HG02588 (cell line): Measurements from ENCODE around the gene DNAH1.

ENCODE experiments used
- ATAC-seq: cut with Tn5 transposase; IDR thresholded peaks from one replicate; pipeline ENCODE4 v1.9.1; 2021; ENCODE audit warnings: mild to moderate bottlenecking, moderate library complexity; ENCODE audit not compliant: unreplicated experiment

DNAH1 gene

GRCh38 chr3:52401021-52401420 is 84.9 kb downstream of the DNAH1 start:
- ATAC-seq: no peak

- ATAC-seq: no peak
Observed at GRCh38 chr3:52401551-52401950, 85.4 kb downstream of the DNAH1 start.

GRCh38 chr3:52402101-52402521 is 86.0 kb downstream of the DNAH1 start:
- ATAC-seq: no peak

- no peak for ATAC-seq
Observed at GRCh38 chr3:52402706-52403270, 86.7 kb downstream of the DNAH1 start.

- no peak for ATAC-seq
Observed at GRCh38 chr3:52403271-52403841, 87.2 kb downstream of the DNAH1 start.

- ATAC-seq: no peak
Observed at GRCh38 chr3:52403955-52404354, 87.8 kb downstream of the DNAH1 start.

- ATAC-seq: no peak
Observed at GRCh38 chr3:52404391-52404790, 88.3 kb downstream of the DNAH1 start.

GRCh38 chr3:52405066-52405465 is 88.9 kb downstream of the DNAH1 start:
- ATAC-seq: no peak

- ATAC-seq: no peak
Observed at GRCh38 chr3:52405601-52406110, 89.5 kb downstream of the DNAH1 start.

- no peak for ATAC-seq
Observed at GRCh38 chr3:52406231-52406661, 90.1 kb downstream of the DNAH1 start.

GRCh38 chr3:52406791-52407510 is 90.8 kb downstream of the DNAH1 start:
- no peak for ATAC-seq

- ATAC-seq: no peak
Observed at GRCh38 chr3:52407779-52408178, 91.7 kb downstream of the DNAH1 start.

GRCh38 chr3:52408466-52408865 is 92.3 kb downstream of the DNAH1 start:
- ATAC-seq: no peak

- no peak for ATAC-seq
Observed at GRCh38 chr3:52415800-52416199, 99.7 kb downstream of the DNAH1 start.

GRCh38 chr3:52420388-52420787 is 104.3 kb downstream of the DNAH1 start:
- ATAC-seq: no peak

GRCh38 chr3:52422669-52423068 is 106.5 kb downstream of the DNAH1 start:
- no peak for ATAC-seq

- no peak for ATAC-seq
Observed at GRCh38 chr3:52423173-52423572, 107.1 kb downstream of the DNAH1 start.

GRCh38 chr3:52428151-52429005 is 112.3 kb downstream of the DNAH1 start:
- ATAC-seq: no peak

- no peak for ATAC-seq
Observed at GRCh38 chr3:52429031-52429430, 112.9 kb downstream of the DNAH1 start.

- ATAC-seq: no peak
Observed at GRCh38 chr3:52429779-52430415, 113.8 kb downstream of the DNAH1 start.

- ATAC-seq: no peak
Observed at GRCh38 chr3:52430416-52430810, 114.3 kb downstream of the DNAH1 start.
